Spleen (tissue), 11 donors: ENCODE data around the gene PITPNC1. TPM values are rescaled to one million over a fixed set of nuclear protein-coding genes. Genes with fewer than 3 reads are reported as not detected.
"Not testable (repeated sequence)": the region's sequence is repeated elsewhere in the genome, so short reads cannot be mapped to it uniquely, and the experiment has no call there.

Source experiments
- DNase-seq: peaks from one replicate; pipeline ENCODE4 v3.0.0-alpha.2; 2020
- H3K27ac ChIP-seq, 8 donors: fragments of 200-600 bp; sonication (generic) in 7 of 8; 1 replicate in 4 of 8; 2 replicates in 4 of 8; pipeline versions ENCODE4 v1.5.0 to v1.8.0; 2016 to 2021; ENCODE audit warnings: inconsistent platforms in 4 of 8, mild to moderate bottlenecking in 4 of 8, moderate library complexity in 1 of 8
- H3K27me3 ChIP-seq, 7 donors: fragments of 200-600 bp; sonication (generic) in 6 of 7; replicated peaks in 1 of 7; 1 replicate in 4 of 7; 2 replicates in 3 of 7; pipeline versions ENCODE4 v1.5.0 to v1.8.0; 2016 to 2021; ENCODE audit warnings: inconsistent platforms in 3 of 7, mild to moderate bottlenecking in 1 of 7
- H3K36me3 ChIP-seq, 6 donors: fragments of 200-600 bp; sonication (generic) in 5 of 6; 1 replicate in 4 of 6; 2 replicates in 2 of 6; pipeline versions ENCODE4 v1.5.0 to v1.8.0; 2016 to 2021; ENCODE audit warnings: inconsistent platforms in 2 of 6
- H3K4me1 ChIP-seq, 6 donors: fragments of 200-600 bp; sonication (generic) in 5 of 6; 1 replicate in 3 of 6; 2 replicates in 3 of 6; pipeline versions ENCODE4 v1.5.0 to v1.8.0; 2016 to 2021; ENCODE audit warnings: inconsistent platforms in 3 of 6
- H3K4me3 ChIP-seq, 8 donors: fragments of 200-600 bp; sonication (generic) in 7 of 8; 1 replicate in 4 of 8; 2 replicates in 4 of 8; pipeline versions ENCODE4 v1.5.0 to v1.8.0; 2016 to 2021; ENCODE audit warnings: inconsistent platforms in 4 of 8, mild to moderate bottlenecking in 4 of 8, moderate library complexity in 2 of 8
- H3K9me3 ChIP-seq, 8 donors: fragments of 200-600 bp; sonication (generic) in 7 of 8; 1 replicate in 4 of 8; 2 replicates in 4 of 8; pipeline versions ENCODE4 v1.5.0 to v1.8.0; 2016 to 2021; ENCODE audit warnings: inconsistent platforms in 4 of 8
- POLR2A ChIP-seq, 3 donors: fragments of 450-650 bp; IDR thresholded peaks; one replicate each; pipeline ENCODE4 v1.5.1; 2017; ENCODE audit warnings: antibody characterized with exemption in 3 of 3, mild to moderate bottlenecking in 1 of 3
- POLR2AphosphoS5 ChIP-seq, 3 donors: sonication (generic); formaldehyde crosslinking; IDR thresholded peaks; one replicate each; pipeline ENCODE4 v1.5.1; 2017; ENCODE audit warnings: antibody characterized with exemption in 3 of 3
- WGBS, 5 donors: extraction: QIAGEN DNeasy Blood & Tissue Kit in 3 of 5; methylation state at CpG; one replicate each; pipeline versions ENCODE4 v1.1.5 to v1.1.7; 2013 to 2018; 5-methylcytosine and 5-hydroxymethylcytosine counted together
- intact Hi-C: fragments of 100-400 bp; cut with DNase I; formaldehyde crosslinking; loops from one replicate; pipeline ENCODE4 v1.15.0; 2023; ENCODE audit warnings: low total_unique reads
- polyA plus RNA-seq, 3 donors: library from polyadenylated mRNA; stranded (reverse); fragments of 200-250 nt; gene quantifications; one replicate each; pipeline ENCODE4 v1.2.1, GENCODE V29; 2013
- total RNA-seq, 7 donors: library from RNA; depleted of rRNA in 3 of 7; stranded (reverse); fragments of >200 nt in 3 of 7; fragmentation: NEBNext Ultra II Directional in 4 of 7; extraction: Animal tissue kit (Norgen Biotek cat#: 25700) in 4 of 7; gene quantifications; one replicate each; pipeline versions ENCODE4 v1.1.0 to v1.2.1, GENCODE V29; 2016 to 2021
- TF ChIP-seq, protein P1 (sequence below), 11 experiments: fragments of 200-600 bp in 7 of 11; fragments of 450-650 bp in 4 of 11; sonication (generic) in 4 of 11; IDR thresholded peaks in 8 of 11; conservative IDR thresholded peaks in 3 of 11; 1 replicate in 7 of 11; 2 replicates in 4 of 11; pipeline versions ENCODE4 v1.4.0 to v1.8.0; 2016 to 2021; ENCODE audit warnings: antibody characterized with exemption in 11 of 11, inconsistent platforms in 4 of 11, mild to moderate bottlenecking in 1 of 11
- donor health status: healthy with polysubstance abuse.
- donor health status: DM: no; HTN: no; CAD: no; lungs with moderate emphysema.
- donor health status: DM: no; HTN: no; CAD: no.
- donor health status: Bipolar disorder and iron deficiency.
- donor health status: healthy.
- donor health status: DM: no; HTN: no; CAD: no.
- donor health status: DM: yes; HTN: yes; CAD: no.

PITPNC1 gene
- total and polyA plus RNA-seq, 10 donors = 5.8 to 33.8 (median 18.8) TPM

DNA sequence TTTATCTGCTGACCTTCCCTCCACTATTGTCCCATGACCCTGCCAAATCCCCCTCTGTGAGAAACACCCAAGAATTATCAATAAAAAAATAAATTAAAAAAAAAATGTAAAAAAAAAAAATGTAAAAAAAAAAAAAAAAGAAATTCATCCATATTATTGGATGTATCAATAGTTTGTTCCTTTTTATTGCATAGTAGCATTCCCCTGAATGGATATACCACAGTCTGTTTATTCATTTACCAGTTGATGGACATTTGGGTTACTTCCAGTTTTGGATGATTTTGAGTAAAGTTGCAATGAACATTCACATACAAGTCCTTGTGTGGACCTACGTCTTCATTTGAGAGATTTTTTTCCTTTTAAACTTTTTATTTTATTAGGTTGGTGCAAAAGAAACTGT lies 94.0 kb downstream of the PITPNC1 start:
- H3K4me3 ChIP-seq = no peak overlapping the region
- H3K4me1 ChIP-seq = peaks cover 8 to 65% (median 40%) of the 10 kb centered on the region in 6 donors
- H3K27ac ChIP-seq = no peak overlapping the region
- peaks cover 0 to 6% (median 0%) of the 10 kb centered on the region in 8 donors for H3K9me3 ChIP-seq
- DNase-seq = no peak
- intact Hi-C loops = no loop called here
- TF ChIP-seq POLR2A (IDR thresholded peaks at IDR 0.05) = no peak
- TF ChIP-seq, protein P1, sequence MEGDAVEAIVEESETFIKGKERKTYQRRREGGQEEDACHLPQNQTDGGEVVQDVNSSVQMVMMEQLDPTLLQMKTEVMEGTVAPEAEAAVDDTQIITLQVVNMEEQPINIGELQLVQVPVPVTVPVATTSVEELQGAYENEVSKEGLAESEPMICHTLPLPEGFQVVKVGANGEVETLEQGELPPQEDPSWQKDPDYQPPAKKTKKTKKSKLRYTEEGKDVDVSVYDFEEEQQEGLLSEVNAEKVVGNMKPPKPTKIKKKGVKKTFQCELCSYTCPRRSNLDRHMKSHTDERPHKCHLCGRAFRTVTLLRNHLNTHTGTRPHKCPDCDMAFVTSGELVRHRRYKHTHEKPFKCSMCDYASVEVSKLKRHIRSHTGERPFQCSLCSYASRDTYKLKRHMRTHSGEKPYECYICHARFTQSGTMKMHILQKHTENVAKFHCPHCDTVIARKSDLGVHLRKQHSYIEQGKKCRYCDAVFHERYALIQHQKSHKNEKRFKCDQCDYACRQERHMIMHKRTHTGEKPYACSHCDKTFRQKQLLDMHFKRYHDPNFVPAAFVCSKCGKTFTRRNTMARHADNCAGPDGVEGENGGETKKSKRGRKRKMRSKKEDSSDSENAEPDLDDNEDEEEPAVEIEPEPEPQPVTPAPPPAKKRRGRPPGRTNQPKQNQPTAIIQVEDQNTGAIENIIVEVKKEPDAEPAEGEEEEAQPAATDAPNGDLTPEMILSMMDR (IDR thresholded peaks at IDR 0.05 in 8 of 11, conservative IDR thresholded peaks at IDR 0.05 in 3 of 11) = no peak
- no peak for TF ChIP-seq POLR2AphosphoS5 (IDR thresholded peaks at IDR 0.05)
- 51 to 100% (median 95%) methylated on average over 1 of the region's 1 CpG for WGBS, 5 donors
- no peaks in the 10 kb centered on the region for H3K36me3 ChIP-seq
- no peaks in the 10 kb centered on the region for H3K27me3 ChIP-seq

DNA sequence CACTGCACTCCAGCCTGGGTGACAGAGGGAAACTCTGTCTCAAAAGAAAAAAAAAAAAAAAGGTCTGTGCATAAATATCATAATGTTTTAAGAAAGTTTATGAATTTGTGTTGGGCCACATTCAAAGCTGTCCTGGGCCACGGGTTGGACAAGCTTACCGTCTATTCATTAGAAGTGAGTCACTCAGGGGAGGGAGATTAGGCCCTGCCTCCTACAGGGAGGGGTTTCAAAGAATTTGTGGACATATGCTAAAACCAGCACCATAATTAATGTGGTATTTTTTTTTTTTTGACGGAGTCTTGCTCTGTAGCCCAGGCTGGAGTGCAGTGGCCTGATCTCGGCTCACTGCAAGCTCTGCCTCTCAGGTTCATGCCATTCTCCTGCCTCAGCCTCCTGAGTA lies 95.5 kb downstream of the PITPNC1 start:
- H3K27ac ChIP-seq, DNase-seq, H3K36me3 ChIP-seq, H3K27me3 ChIP-seq, H3K4me3 ChIP-seq, H3K9me3 ChIP-seq: not testable (repeated sequence)
- 78 to 91% (median 84%) methylated on average over 4 of the region's 4 CpGs for WGBS, 5 donors
- H3K4me1 ChIP-seq = peaks cover 8 to 67% (median 39%) of the 10 kb centered on the region in 6 donors
- intact Hi-C loops = loop anchor here (2.0 kb wide), 1 partner anchor 96 kb away; the partner anchor contains the start of gene PITPNC1

DNA sequence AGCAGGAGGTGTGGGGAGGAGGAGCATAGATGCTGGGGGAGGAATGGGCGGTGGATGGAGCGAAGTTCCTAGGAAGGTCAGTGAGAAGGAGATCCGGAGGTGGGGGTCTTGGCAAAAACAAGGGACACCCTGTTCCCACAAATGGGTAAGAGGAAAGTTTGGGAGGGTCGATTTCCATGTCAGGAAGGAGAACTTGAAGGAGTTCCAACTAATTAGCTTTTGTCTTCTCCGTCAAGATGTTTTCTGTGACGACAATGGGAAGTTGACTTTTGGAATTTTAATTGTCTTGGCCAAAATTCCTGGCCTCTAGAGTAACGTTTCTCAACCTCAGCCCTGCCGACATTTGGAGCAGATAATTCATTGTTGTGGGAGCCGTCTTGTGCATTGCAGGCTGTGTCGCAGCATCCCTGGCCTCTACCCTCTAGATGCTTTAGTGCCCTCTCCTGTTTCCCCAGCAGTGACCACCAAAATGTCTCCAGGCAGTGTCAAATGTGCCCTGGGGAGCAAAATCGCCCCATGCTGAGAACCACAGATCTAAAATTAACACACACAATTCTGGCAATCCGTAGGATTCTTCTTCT lies 97.1 kb downstream of the PITPNC1 start:
- H3K4me1 ChIP-seq = peaks cover 8 to 67% (median 35%) of the 10 kb centered on the region in 6 donors
- H3K4me3 ChIP-seq = no peak overlapping the region
- TF ChIP-seq, protein P1 (IDR thresholded peaks at IDR 0.05 in 8 of 11, conservative IDR thresholded peaks at IDR 0.05 in 3 of 11) = no peak
- TF ChIP-seq POLR2AphosphoS5 (IDR thresholded peaks at IDR 0.05) = peak in 1 of 3 donors; percentile 6
- TF ChIP-seq POLR2A (IDR thresholded peaks at IDR 0.05) = no peak
- peaks cover 0 to 6% (median 0%) of the 10 kb centered on the region in 8 donors for H3K9me3 ChIP-seq
- intact Hi-C loops = no loop called here
- DNase-seq = no peak
- no peaks in the 10 kb centered on the region for H3K36me3 ChIP-seq
- 62 to 76% (median 69%) methylated on average over 12 of the region's 12 CpGs for WGBS, 5 donors
- H3K27me3 ChIP-seq = no peaks in the 10 kb centered on the region
- H3K27ac ChIP-seq = peak overlapping the region; percentile 23 to 85 (median 64)

DNA sequence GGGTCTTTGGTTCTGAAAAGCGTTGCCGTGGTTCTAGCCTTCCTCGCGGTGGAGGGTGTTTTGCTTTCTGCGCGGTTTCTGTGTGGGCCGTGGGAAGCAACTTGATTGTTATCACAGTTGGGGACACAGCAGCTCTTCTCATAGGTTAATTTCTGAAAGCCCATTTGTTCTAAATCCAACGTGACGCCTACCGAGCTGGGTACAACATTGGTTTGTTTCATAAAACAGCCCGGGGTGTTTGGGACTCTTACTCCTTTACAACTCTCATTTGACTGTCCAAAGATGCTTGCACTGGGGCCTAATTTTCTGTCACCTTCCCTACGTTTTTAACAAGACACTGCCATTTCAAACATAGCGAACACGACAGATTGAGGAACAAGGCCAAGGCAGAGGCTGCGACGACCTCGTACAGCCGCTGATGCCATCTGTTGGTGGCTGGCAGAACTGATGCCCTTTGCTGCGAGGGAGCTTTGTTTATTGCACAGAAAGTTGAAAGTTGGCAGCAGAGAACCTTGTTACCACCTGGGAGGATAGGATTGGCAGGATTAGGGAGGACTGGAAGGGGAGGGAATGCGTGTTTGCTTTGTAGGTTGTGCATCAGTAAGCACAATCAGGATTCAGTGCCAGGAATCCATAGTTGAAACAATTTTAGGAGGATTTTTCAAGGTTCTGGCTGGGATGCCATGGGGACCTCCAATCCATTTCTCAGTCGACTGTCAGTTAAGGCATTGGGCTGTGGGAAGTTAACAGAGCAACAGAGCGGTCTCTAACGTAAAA lies 98.3 kb downstream of the PITPNC1 start:
- intact Hi-C loops = no loop called here
- 31 to 39% (median 34%) methylated on average over 23 of the region's 23 CpGs for WGBS, 5 donors
- Histone ChIP-seq H3K27me3 (no peaks in the 10 kb centered on the region), H3K27ac (peak overlapping the region in 7 of 8 donors; percentile 54 to 85 (median 69)), H3K4me1 (peaks cover 4 to 67% (median 28%) of the 10 kb centered on the region in 6 donors), H3K4me3 (peak overlapping the region in 1 of 8 donors; percentile 35), H3K36me3 (no peaks in the 10 kb centered on the region), H3K9me3 (peaks cover 0 to 6% (median 0%) of the 10 kb centered on the region in 8 donors)
- peak; percentile 92 for DNase-seq
- TF ChIP-seq, protein P1 (IDR thresholded peaks at IDR 0.05 in 8 of 11, conservative IDR thresholded peaks at IDR 0.05 in 3 of 11) = peak; percentile 69 to 96 (median 91)
- TF ChIP-seq POLR2A (IDR thresholded peaks at IDR 0.05) = no peak
- TF ChIP-seq POLR2AphosphoS5 (IDR thresholded peaks at IDR 0.05) = peak in 2 of 3 donors; percentile 60 to 76
